NCI-H2196 (cell line): Measurements from ENCODE around the gene ACRBP.

Experiments used
- DNase-seq: peaks from one replicate; lab custom pipeline; 2025; ENCODE audit not compliant: unreplicated experiment; lab: John Stamatoyannopoulos, UW

ACRBP gene

DNA sequence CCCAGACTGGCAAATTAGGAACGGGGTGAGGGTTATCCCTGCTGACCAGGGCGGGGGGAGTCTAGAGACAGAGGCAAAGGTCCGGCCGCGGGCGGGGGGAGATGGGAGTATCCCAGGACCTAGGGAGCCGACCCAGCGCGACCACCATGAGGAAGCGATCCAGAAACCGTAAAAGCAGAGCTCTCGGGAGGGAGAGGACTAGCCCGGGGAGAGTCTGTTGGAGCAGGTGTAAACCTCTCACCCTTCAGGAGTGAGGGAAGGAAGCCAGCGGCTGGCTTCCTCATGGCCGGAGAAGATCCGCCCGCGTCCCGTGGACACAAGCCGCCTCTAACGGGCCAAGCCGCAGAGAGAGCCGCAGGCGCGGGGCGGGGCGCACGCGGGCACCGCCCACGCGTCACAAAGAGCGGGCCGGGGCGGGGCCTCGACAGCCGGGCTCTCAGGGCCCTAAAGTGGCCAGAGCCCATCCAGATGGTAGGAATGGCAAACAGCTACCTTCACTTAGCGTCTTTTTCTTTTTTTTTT, at the start of gene ACRBP:
Gene ACRBP, minus strand, starts transcription at position 350 of the 522 bp plus-strand sequence. Its CDS starts 66 bp downstream, at position 284.
- no peak for DNase-seq

DNA sequence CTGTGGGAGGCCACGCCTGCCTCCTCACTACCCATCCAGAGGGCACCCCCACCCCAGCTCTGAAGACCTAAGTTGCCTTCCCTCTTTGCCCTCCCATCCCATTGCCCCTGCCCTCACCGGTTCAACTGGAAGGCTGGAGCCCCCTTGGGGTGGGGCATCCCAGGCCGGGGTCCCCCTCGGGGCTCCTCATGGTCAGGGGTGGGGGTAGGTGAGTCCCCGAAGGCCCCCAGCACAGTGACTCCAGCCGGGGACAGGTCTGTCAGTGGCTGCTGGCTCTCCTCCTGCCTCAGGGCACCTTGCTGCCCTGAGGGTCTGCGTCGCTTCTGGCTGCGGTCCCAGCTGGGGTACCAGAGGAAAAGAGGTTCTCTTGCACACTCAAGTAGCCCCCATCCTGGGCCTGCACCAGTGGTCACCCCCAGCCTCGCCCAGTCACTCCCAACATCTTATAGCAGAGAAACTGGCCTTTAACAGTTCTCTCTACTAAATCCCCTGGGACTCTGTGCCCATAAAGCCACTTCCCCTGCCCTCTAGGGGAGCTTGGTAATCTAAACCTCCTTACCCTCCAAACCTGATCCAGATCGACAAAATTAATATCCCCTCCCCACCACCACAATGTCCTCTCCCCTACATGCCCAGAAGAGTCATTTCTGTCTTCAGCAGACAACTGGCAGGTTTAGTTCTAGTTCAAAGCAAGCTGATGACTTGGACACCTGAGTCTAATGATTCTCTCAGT, 48.2 kb upstream of the ACRBP start:
- no peak for DNase-seq

DNA sequence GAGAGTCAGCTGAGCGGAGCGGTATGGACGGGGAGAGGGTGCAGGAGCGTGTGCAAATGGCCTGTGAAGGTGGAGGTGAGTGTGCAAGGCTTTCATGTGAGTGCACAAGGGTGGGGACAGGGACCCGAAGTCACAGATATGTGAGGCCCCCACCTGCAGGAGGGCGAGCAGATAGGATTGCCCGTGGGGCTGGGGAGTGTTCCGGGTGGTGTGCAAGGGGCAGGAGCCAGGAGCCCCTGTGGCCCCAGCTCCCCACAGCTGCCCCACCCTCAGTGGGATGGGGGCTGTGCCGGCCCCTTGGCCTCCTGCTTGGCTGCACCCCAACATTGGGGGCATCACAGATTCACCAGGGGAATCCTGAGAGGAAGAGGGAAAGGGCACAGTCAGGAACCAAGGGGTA, 47.5 kb upstream of the ACRBP start:
- no peak for DNase-seq

DNA sequence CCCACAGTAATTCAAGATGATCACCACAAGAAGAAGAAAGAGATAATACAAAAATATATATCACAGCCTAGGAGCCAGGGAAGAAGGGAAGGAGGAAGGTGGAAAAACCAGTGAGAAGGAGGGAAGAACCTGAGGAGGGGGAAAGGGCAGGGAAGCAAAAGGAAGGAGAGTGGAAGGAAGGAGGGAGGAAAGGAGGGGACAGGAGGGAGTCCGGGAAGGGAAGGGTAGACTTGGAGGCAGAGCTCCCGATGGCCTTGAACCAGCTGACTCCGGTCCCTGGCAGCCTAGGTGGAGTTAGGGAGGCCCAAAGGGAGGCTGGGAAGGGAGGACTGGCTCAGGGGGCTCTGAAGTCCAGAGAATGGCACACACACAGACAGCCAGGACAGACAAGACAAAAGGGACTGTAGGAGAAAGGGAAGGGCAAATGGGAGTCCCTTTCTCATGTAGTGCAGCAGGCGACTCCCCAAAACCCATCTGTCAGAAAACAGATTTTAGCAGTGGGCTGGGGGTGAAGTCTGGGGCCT, 46.7 kb upstream of the ACRBP start:
- no peak for DNase-seq

DNA sequence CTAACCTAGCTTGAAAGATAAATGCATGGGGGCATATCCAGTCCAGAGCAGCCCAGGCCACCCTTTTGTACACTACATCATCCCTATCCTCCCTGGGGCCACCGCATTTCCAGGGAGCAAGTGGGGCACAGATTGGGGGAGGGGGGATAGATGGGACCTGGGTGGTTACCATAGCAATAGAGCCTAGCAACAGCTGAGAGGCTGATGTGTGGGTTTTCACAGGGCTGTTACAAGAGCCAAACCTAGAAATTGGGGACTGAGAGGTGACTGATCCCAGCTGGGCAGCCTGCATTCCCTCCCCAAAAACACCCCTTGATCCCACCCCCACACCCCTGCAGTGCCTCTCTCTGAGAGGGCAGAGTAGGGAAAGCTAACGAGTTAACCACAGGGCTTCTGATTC, 45.7 kb upstream of the ACRBP start:
- no peak for DNase-seq

DNA sequence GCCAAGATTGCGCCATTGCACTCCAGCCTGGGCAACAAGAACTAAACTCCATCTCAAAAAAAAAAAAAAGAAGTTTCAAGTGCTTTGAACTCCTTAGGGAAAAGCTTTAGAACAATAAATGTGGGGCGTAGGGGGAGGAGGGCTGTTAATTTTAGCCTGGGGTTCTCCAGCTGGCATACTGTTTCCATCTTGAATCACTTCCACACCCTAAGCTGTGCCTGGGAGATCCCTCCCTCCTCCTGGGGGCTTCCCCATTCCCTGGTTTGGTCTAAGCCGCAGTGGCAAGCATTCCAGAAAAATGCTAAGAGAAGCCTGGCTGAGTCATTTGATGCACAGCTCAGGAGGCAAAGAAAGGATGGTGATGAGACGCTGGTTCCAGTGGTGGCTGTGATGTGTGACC, 44.2 kb upstream of the ACRBP start:
- no peak for DNase-seq

DNA sequence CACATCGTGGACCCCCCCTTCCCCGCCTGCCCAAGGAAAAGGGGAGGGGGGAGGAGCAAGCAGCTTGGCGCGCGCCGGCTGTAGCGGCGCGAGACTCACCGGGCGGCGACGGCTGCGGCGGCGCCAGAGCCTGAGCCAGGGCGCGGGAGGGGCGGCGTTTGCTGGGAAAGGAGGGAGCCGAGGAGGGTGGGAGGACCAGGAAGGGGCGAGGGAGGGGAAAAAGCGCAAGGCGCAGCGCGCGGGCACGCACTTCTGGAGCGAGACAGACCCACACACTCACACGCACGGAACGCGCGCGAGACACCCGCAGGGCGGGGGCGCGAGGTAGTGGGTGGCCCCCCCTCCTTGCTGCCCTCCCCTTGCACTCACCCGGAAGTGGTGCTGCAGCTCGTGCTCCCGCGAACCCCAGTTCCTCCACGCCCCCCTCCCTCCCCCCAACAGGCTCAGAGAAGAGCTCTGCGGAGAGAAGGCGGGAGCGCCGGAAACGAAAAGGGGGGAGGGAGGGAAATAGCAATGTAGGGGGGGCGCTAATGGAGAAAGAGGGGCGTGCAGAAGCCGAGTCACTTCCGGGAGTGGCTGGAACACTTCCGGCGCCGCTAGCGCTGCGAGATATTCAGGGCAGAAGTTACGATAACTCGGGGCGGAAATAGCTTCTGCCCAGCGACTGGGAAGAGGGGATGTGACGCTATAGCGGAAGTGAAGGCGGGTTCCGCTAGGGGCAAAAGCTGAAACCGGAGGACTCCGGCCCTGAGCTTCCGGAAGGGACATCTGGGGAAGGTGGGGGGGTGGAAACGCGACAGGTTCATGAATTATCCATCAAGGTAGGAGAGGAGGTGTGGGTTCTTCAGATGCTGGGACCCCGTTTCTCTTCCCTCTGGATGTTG, 42.0 kb upstream of the ACRBP start, which contains the start of gene ZNF384:
Gene ZNF384, minus strand, starts transcription at position 377 of the 884 bp plus-strand sequence. CDS start 9,855 bp downstream, outside the sequence.
- DNase-seq: peak; percentile 89

DNA sequence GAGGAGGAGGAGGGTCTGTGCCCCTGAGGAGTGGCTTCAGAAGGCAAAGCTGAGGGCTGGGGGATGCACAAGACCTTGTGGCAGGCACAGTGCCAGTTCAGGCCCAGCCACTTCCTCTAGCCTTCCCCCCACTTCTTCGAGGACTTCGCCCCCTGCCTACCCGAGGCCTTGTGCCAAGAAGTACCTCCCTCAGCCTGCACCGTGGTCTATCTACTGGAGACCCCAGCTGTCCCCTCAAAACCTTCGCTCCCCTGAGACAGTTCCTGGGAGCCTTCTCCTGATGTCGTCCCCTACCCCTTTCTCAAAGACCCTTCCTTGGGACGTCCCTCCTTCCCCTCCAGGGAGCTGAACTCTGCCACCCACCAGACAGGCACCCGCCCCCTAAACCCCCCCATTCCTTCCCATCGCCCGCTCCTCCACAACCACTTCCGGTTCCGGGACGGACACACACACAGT, 41.3 kb upstream of the ACRBP start:
- DNase-seq: no peak

DNA sequence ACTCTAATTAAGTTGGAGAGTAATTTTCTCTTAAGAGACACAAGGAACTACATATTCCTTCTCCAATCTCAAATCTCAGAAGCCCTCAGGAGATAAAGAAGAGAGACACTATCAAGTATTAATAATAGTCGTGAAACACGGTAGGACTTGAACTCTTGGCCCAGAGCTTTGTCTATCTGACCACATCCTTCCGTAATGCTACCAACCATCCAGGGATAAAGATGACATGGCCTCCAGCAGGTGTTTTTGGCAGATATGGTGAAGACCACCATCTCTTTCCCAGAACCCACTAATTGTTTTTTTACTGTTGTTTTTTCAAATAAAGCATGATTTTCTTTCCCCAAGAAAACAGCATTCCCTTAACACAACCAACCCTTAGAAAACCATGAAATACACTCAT, 38.6 kb upstream of the ACRBP start:
- no peak for DNase-seq

DNA sequence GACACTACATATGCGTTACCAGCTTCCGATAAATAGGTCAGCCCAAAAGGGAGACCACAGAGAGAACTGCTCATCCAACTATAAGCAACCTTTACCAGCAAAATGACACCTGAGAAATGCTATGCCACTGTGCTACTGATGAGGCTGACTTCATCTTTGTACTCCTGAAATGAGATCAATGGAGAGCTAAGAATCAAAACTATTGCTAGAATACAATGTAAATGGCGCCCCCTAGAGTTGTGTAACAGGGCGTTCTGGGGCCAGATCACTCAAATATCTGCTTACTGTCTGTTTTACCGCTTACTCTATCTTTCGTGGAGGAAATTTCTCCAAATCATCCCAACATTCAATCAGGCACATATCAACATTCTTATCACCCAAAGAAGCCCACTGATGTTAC, 37.4 kb upstream of the ACRBP start:
- DNase-seq: peak; percentile 35

DNA sequence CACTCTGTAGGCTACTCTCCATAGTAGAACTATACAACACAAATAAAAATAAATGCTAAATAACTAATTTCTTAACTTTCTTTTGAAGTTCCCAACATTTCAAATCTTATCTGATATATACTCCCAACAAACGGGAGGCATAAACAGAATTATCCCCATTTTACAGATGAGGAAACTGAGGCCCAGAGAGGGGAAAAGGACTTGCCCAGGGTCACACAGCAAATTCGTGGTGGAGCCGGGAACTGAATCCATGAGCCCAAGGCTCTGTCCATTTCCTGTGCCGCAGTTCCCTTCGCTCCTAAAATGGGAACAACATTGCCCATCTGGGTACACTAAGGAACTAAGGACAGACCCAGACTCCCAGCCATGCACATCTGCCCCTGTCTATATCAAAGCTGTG, 29.7 kb upstream of the ACRBP start:
- DNase-seq: no peak

DNA sequence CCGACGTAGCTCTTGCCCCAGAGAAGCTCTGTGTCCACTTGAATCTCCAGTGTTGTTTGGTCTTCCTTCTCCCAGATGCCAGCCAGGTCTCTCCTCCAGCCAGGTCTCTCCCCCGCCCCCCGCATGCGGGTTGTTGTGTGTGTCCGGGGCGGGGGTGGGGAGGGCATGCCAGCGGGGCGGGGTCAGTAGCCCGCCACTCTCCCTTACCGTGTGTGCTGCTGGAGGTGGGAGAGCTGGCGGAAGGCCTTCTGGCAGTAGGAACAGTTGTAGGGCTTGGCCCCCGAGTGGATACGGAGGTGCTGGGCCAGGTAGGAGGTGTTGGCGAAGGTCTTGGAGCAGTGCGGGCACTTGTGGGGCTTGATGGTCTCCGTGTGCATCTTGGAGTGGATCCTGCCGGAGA, 24.9 kb upstream of the ACRBP start:
- DNase-seq: no peak

DNA sequence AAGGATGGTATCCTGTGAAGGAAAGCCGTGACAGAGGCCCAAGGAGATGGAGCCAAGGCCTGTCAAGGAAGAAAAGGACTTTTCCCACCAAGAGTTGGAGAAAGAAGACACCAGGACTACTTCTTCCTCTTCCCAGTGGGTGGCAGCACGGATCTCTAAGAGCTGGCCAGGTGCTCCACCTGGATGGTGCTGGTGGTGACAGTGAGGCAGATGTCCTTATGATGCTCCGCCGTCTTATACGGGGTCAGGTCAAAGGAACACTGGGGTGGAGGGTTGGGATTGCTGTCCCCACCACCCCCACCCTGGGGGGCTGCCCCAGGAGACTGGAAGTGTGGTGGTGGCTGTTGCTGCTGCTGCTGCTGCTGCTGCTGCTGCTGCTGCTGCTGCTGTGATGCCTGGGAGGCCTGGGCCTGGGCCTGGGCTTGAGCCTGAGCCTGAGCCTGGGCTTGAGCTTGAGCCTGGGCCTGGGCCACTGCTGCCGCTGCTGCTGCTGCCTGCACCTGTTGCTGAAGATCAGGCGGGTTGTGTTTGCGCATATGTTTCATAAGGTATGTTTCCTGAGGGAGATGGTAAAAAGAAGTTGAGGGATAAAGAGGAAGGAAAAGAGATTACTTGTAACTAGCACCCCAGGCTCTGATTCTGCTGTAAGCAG, 20.5 kb upstream of the ACRBP start:
- no peak for DNase-seq

DNA sequence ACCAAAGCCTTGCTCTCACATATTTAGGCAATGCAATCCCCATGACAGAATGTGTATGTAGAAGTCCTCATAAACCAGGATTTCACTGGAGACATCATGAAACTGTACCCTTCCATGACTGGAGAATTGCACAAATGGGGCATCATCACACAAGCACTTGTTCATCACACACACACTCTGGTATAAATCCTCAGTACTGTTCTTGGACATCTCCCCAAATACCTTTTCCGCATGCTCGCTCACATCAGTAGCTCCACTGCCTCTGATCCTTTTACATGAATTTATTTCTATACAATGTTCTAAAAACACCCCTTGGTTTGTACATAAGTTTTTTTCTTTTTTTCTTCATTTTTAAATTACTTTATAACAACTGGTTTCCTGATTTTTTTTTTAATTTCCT, 19.0 kb upstream of the ACRBP start:
- no peak for DNase-seq

DNA sequence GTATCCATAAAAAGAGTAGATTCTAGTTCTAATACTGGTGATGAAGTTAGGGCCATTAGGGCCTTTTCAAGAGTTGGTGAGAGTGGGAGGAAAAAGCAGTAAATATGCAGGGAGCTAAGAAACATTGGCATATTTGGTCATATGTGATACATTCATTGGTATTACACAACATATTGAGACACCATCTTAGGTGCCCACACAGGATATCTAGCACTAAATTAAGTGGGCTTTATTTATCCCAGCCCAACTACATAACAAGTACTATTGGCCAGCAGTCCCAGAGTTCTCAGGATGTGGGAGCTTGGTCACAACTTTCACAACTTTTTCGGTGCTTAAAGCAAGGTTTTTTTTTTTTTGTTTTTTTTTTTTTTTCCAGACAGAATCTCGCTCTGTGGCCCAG, 17.7 kb upstream of the ACRBP start:
- no peak for DNase-seq

DNA sequence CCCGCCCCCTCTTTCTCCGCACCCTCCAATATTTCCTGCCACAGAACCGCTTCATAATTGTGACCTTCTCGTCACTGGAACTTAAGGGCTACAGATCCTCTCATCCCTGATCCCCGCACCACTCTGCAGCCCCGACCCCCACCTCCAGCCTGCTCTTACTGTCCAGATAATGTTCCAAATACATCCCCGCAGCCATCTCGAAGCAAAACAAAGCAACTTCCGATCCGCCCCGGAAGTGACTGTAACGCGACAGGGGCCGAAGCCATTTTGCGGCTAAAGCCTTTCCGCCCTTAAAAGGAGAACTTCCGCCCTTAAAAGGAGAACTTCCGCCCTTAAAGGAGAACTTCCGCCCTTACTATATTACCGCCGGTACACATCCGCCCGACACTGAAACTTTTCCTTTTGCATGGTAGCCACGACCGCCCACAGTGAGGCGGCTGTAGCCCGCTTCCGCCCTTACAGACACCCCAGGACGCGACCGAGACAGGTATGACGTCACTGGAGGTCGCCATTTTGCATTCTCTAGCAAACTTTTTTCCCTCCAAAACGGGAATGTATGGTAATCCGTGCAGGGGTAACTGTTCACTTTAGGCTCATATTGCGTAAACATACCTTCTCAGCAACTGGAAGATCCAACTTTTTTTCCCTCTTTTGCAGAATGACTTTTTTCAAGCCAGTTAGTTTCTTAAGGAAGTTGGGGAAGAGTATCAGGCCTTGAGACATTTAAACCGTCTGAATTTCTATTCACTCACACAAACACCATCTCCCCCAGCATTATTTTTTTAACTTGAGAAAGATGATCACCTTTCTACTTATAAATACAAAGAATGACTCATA, 15.9 kb upstream of the ACRBP start, which contains the start of gene ING4:
Gene ING4, minus strand, starts transcription at position 214 of the 837 bp plus-strand sequence. Its CDS starts 18 bp downstream, at position 196.
- DNase-seq: peak; percentile 90

DNA sequence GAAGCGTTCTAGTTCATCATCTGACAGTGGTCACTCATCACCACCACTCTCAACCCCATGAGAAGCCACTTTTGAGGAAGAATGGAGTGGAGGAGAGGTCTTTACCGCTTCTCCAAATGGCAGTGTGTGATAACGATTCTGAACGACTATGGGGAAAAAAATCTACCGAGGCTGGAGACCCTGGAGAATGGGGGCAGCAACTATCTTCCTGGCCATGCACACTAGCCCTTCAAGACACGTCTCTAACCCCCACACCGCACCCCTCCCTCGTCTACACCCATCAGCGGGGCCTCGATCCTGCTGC, 15.3 kb upstream of the ACRBP start:
- peak; percentile 25 for DNase-seq

DNA sequence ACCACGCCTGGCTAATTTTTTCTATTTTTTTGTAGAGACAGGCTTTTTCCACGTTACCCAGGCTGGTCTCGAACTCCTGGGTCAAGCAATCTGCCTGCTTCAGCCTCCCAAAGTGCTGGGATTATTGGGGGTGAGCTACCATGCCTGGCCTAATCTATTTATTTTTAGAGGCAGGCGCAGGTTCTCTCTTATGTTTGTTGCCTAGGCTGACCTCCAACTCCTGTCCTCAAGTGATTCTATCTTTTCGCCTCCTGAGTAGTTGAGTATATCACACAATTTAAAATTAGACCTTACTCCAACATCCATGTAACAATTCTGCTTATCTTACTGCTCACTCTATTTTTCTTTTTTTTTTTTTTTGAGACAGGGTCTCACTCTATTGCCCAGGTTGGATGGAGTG, 6.8 kb upstream of the ACRBP start:
- DNase-seq: no peak

DNA sequence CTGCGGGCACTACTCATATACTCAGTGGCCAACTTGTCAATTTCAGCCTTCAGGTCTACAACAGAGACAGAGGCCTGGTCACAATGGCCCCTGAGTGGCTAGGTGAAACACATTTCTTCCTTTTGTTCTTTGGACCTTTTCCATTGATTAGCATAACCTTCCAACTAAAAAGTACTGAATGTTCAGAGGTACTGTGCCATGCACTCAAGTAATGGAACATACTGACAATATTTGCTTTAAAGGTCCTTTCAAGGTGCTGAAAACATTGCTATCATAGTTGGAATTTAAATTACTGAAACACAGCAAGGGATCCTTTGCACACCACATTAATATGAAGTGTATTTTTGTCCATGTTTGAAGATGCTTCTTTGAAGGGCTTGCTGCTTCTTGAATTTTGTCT, 6.1 kb upstream of the ACRBP start:
- no peak for DNase-seq

DNA sequence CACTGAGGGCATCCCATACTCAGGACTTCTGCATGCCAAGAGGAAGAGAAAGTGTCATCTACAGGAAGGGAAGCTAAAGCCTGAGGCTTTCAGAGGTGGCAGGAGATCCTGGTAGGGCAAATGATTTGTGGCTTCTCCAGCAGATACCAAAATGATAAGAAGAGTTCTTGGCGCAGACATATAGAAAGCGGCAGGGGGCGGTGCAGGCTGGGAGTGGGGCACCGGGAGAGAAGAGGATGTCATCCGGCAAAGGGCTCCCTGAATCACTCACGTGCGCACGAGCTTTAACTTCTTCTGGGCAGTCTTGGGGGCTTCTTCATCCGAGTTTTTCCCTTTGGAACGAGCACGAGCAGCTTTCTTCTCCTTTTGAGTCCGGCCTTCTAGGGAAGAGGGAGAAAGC, 5.2 kb upstream of the ACRBP start:
- DNase-seq: no peak
